GM18498 (cell line): ENCODE measurements around the gene JARID2.
"Not testable (repeated sequence)": the region's sequence is repeated elsewhere in the genome, so short reads cannot be mapped to it uniquely, and the experiment has no call there.

Experiments
- ATAC-seq: cut with Tn5 transposase; IDR thresholded peaks from one replicate; pipeline ENCODE4 v1.9.1; 2021; ENCODE audit warnings: mild to moderate bottlenecking, moderate library complexity; ENCODE audit not compliant: unreplicated experiment

Gene JARID2

GRCh38 chr6:15305909-15306308 is 60.0 kb downstream of the JARID2 start:
- ATAC-seq = peak; percentile 35

- ATAC-seq = no peak
These were observed 62.8 kb downstream of the JARID2 start for GRCh38 chr6:15308435-15309213.

GRCh38 chr6:15309611-15310283 is 63.9 kb downstream of the JARID2 start:
- ATAC-seq = no peak

GRCh38 chr6:15310680-15311079 is 64.8 kb downstream of the JARID2 start:
- ATAC-seq = no peak

- no peak for ATAC-seq
These were observed 66.6 kb downstream of the JARID2 start for GRCh38 chr6:15312500-15312899.

- ATAC-seq = no peak
These were observed 67.5 kb downstream of the JARID2 start for GRCh38 chr6:15313367-15313766.

- ATAC-seq = no peak
These were observed 70.9 kb downstream of the JARID2 start for GRCh38 chr6:15316754-15317153.

GRCh38 chr6:15317251-15317650 is 71.4 kb downstream of the JARID2 start:
- ATAC-seq = no peak

- ATAC-seq = no peak
These were observed 72.3 kb downstream of the JARID2 start for GRCh38 chr6:15317934-15318902.

- ATAC-seq = no peak
These were observed 73.8 kb downstream of the JARID2 start for GRCh38 chr6:15319677-15320076.

- ATAC-seq = no peak
These were observed 74.8 kb downstream of the JARID2 start for GRCh38 chr6:15320693-15321092.

- no peak for ATAC-seq
These were observed 76.3 kb downstream of the JARID2 start for GRCh38 chr6:15322184-15322583.

GRCh38 chr6:15322781-15323536 is 77.1 kb downstream of the JARID2 start:
- ATAC-seq = no peak

GRCh38 chr6:15323611-15324010 is 77.7 kb downstream of the JARID2 start:
- ATAC-seq = not testable (repeated sequence)

GRCh38 chr6:15324427-15324985 is 78.6 kb downstream of the JARID2 start:
- no peak for ATAC-seq

GRCh38 chr6:15325540-15325955 is 79.7 kb downstream of the JARID2 start:
- no peak for ATAC-seq

GRCh38 chr6:15326067-15326614 is 80.3 kb downstream of the JARID2 start:
- no peak for ATAC-seq

- ATAC-seq = no peak
These were observed 81.4 kb downstream of the JARID2 start for GRCh38 chr6:15327271-15327670.

- no peak for ATAC-seq
These were observed 83.4 kb downstream of the JARID2 start for GRCh38 chr6:15329197-15329671.
